ENCODE data around the gene ZNF506.
"Not testable (repeated sequence)": the region's sequence is repeated elsewhere in the genome, so short reads cannot be mapped to it uniquely, and the experiment has no call there.

ZNF506 gene

GRCh38 chr19:19823916-19824315, 2.4 kb upstream of the ZNF506 start:
- Histone ChIP-seq H3K27ac (replicated peaks) (no peak overlapping the region), H3K27me3 (ENCODE audit: insufficient read depth, poor library complexity, severe bottlenecking) (no peaks in the 10 kb centered on the region), H3K4me3 (replicated peaks; ENCODE audit: insufficient read depth, low read length) (no peak overlapping the region)
- TF ChIP-seq GABPA (IDR thresholded peaks at IDR 0.05; ENCODE audit: low read depth) = no peak
- TF ChIP-seq, protein P1, sequence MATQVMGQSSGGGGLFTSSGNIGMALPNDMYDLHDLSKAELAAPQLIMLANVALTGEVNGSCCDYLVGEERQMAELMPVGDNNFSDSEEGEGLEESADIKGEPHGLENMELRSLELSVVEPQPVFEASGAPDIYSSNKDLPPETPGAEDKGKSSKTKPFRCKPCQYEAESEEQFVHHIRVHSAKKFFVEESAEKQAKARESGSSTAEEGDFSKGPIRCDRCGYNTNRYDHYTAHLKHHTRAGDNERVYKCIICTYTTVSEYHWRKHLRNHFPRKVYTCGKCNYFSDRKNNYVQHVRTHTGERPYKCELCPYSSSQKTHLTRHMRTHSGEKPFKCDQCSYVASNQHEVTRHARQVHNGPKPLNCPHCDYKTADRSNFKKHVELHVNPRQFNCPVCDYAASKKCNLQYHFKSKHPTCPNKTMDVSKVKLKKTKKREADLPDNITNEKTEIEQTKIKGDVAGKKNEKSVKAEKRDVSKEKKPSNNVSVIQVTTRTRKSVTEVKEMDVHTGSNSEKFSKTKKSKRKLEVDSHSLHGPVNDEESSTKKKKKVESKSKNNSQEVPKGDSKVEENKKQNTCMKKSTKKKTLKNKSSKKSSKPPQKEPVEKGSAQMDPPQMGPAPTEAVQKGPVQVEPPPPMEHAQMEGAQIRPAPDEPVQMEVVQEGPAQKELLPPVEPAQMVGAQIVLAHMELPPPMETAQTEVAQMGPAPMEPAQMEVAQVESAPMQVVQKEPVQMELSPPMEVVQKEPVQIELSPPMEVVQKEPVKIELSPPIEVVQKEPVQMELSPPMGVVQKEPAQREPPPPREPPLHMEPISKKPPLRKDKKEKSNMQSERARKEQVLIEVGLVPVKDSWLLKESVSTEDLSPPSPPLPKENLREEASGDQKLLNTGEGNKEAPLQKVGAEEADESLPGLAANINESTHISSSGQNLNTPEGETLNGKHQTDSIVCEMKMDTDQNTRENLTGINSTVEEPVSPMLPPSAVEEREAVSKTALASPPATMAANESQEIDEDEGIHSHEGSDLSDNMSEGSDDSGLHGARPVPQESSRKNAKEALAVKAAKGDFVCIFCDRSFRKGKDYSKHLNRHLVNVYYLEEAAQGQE (IDR thresholded peaks at IDR 0.05; ENCODE audit: insufficient replicate concordance, low read depth) = no peak
- TF ChIP-seq POLR2AphosphoS5 (IDR thresholded peaks at IDR 0.05; ENCODE audit: low read depth) = no peak
- no peak for DNase-seq (ENCODE audit: low read depth in 1 of 2, low spot score in 1 of 2)

GRCh38 chr19:19821976-19822375, 426 bp upstream of the ZNF506 start:
- peak in 1 of 2 experiments; percentile 26 for DNase-seq (ENCODE audit: low read depth in 1 of 2, low spot score in 1 of 2)
- TF ChIP-seq SPI1 (IDR thresholded peaks at IDR 0.05; ENCODE audit: borderline replicate concordance, low read depth) = peak; percentile 74
- Histone ChIP-seq H3K4me3 (replicated peaks; ENCODE audit: insufficient read depth, low read length) (peak overlapping the region; percentile 66), H3K27ac (replicated peaks) (peak overlapping the region; percentile 92)
- not testable (repeated sequence) for H3K27me3 ChIP-seq (ENCODE audit: insufficient read depth, poor library complexity, severe bottlenecking)

GRCh38 chr19:19820774-19821320, 703 bp downstream of the ZNF506 start:
- H3K4me3 ChIP-seq (replicated peaks; ENCODE audit: insufficient read depth, low read length) = peak overlapping the region; percentile 66
- TF ChIP-seq, protein P1 (IDR thresholded peaks at IDR 0.05; ENCODE audit: insufficient replicate concordance, low read depth) = no peak
- TF ChIP-seq GABPA (IDR thresholded peaks at IDR 0.05; ENCODE audit: low read depth) (no peak), CTCF (IDR thresholded peaks at IDR 0.05; ENCODE audit: insufficient read depth, low read length) (no peak), POLR2AphosphoS5 (IDR thresholded peaks at IDR 0.05; ENCODE audit: low read depth) (no peak), SPI1 (IDR thresholded peaks at IDR 0.05; ENCODE audit: borderline replicate concordance, low read depth) (no peak)
- peak in 1 of 2 experiments; percentile 10 for DNase-seq (ENCODE audit: low read depth in 1 of 2, low spot score in 1 of 2)
- H3K27me3 ChIP-seq (ENCODE audit: insufficient read depth, poor library complexity, severe bottlenecking) = no peaks in the 10 kb centered on the region
- peak overlapping the region; percentile 92 for H3K27ac ChIP-seq (replicated peaks)

GRCh38 chr19:19817357-19817756, 4.2 kb downstream of the ZNF506 start:
- Histone ChIP-seq H3K27ac (replicated peaks) (no peak overlapping the region), H3K27me3 (ENCODE audit: insufficient read depth, poor library complexity, severe bottlenecking) (no peaks in the 10 kb centered on the region), H3K4me3 (replicated peaks; ENCODE audit: insufficient read depth, low read length) (no peak overlapping the region)
- DNase-seq (ENCODE audit: low read depth in 1 of 2, low spot score in 1 of 2) = peak in 1 of 2 experiments; percentile 2
- TF ChIP-seq POLR2AphosphoS5 (IDR thresholded peaks at IDR 0.05; ENCODE audit: low read depth) (no peak), SPI1 (IDR thresholded peaks at IDR 0.05; ENCODE audit: borderline replicate concordance, low read depth) (no peak), GABPA (IDR thresholded peaks at IDR 0.05; ENCODE audit: low read depth) (no peak), CTCF (IDR thresholded peaks at IDR 0.05; ENCODE audit: insufficient read depth, low read length) (no peak)
- TF ChIP-seq, protein P1 (IDR thresholded peaks at IDR 0.05; ENCODE audit: insufficient replicate concordance, low read depth) = no peak

Data from HL-60 (cell line).